H1 (cell line): ENCODE data around the gene PSD. TPM values are rescaled to one million over a fixed set of nuclear protein-coding genes. Genes with fewer than 3 reads are reported as not detected.

ENCODE experiments used
- CTCF ChIA-PET: fragments of 300-600 bp; sonication (Branson Sonifier 250); formaldehyde crosslinking; loops from one replicate; lab custom pipeline; 2021; ENCODE audit not compliant: partially characterized antibody; lab: Charles Lee
- POLR2A ChIA-PET: fragments of 300-600 bp; sonication (Branson Sonifier 250); formaldehyde crosslinking; loops from one replicate; lab custom pipeline; 2021; ENCODE audit warnings: inconsistent platforms; ENCODE audit not compliant: partially characterized antibody; lab: Charles Lee
- DNase-seq, 2 experiments: peaks; one replicate each; pipeline versions ENCODE4 v3.0.0 to v3.0.0-alpha.2; 2010 to 2022; ENCODE audit warnings: low spot score in 2 of 2, low read depth in 1 of 2, mixed read lengths in 1 of 2
- FAIRE-seq: peaks from 2 replicates; lab custom pipeline; 2011; peaks lifted over from hg19 to GRCh38; lab: Jason Lieb, UNC
- H2AFZ ChIP-seq: 2 replicates; pipeline ENCODE4 v1.8.1; 2012; ENCODE audit warnings: low read length, inconsistent platforms
- H2AK5ac ChIP-seq: 2 replicates; pipeline ENCODE4 v1.6.1; 2013; ENCODE audit warnings: low read depth, low read length
- H2BK120ac ChIP-seq: replicated peaks from 2 replicates; pipeline ENCODE3; 2013; ENCODE audit warnings: low read depth, low read length, inconsistent platforms
- H2BK12ac ChIP-seq: 2 replicates; pipeline ENCODE4 v1.6.1; 2013; ENCODE audit warnings: low read depth, low read length
- H2BK15ac ChIP-seq: 2 replicates; pipeline ENCODE4 v1.6.1; 2013; ENCODE audit warnings: low read length
- H2BK20ac ChIP-seq: 2 replicates; pipeline ENCODE4 v1.6.1; 2013; ENCODE audit warnings: low read length
- H2BK5ac ChIP-seq: 2 replicates; pipeline ENCODE4 v1.6.1; 2013; ENCODE audit warnings: low read depth, low read length
- H3K14ac ChIP-seq: 2 replicates; pipeline ENCODE4 v1.6.1; 2013; ENCODE audit warnings: inconsistent platforms; ENCODE audit not compliant: insufficient read length
- H3K18ac ChIP-seq: 2 replicates; pipeline ENCODE4 v1.6.1; 2013; ENCODE audit warnings: low read length; ENCODE audit errors: extremely low read depth
- H3K23ac ChIP-seq: 2 replicates; pipeline ENCODE4 v1.6.1; 2013; ENCODE audit warnings: inconsistent platforms; ENCODE audit not compliant: insufficient read length
- H3K23me2 ChIP-seq: 2 replicates; pipeline ENCODE4 v1.6.1; 2013; ENCODE audit warnings: low read depth, low read length
- H3K27ac ChIP-seq: 2 replicates; pipeline ENCODE4 v1.6.1; 2011; ENCODE audit warnings: low read depth, low read length, inconsistent platforms
- H3K27me3 ChIP-seq, 4 experiments: replicated peaks in 1 of 4; 1 replicate in 1 of 4; 2 replicates in 3 of 4; pipeline versions ENCODE4 v1.6.1 to v1.8.1; 2011 to 2013; ENCODE audit warnings: low read length in 3 of 4, mild to moderate bottlenecking in 3 of 4, inconsistent platforms in 2 of 4, mixed read lengths in 2 of 4, moderate library complexity in 1 of 4; ENCODE audit not compliant: control insufficient read depth in 3 of 4, insufficient read depth in 3 of 4; ENCODE audit errors: extremely low read depth in 1 of 4
- H3K36me3 ChIP-seq, 4 experiments: 2 replicates each; pipeline versions ENCODE4 v1.6.1 to v1.8.1; 2011 to 2013; ENCODE audit warnings: mild to moderate bottlenecking in 4 of 4, low read length in 3 of 4, moderate library complexity in 2 of 4, control low read depth in 1 of 4, inconsistent platforms in 1 of 4; ENCODE audit not compliant: insufficient read depth in 4 of 4, control insufficient read depth in 2 of 4
- H3K4ac ChIP-seq: replicated peaks from 2 replicates; pipeline ENCODE3; 2013; ENCODE audit warnings: low read length, low read depth, mixed read lengths, inconsistent platforms; ENCODE audit not compliant: insufficient read length
- H3K4me1 ChIP-seq, 4 experiments: replicated peaks in 1 of 4; 1 replicate in 1 of 4; 2 replicates in 3 of 4; pipeline versions ENCODE4 v1.6.1 to v1.8.1; 2011 to 2013; ENCODE audit warnings: low read length in 3 of 4, inconsistent platforms in 2 of 4, mixed read lengths in 1 of 4; ENCODE audit not compliant: insufficient read depth in 4 of 4, control insufficient read depth in 3 of 4
- H3K4me2 ChIP-seq, 2 experiments: 2 replicates each; pipeline versions ENCODE4 v1.6.1 to v1.8.1; 2011 to 2013; ENCODE audit warnings: low read depth in 2 of 2, low read length in 2 of 2, control low read depth in 1 of 2, inconsistent platforms in 1 of 2, mild to moderate bottlenecking in 1 of 2; ENCODE audit not compliant: insufficient read depth in 1 of 2
- H3K4me3 ChIP-seq, 4 experiments: fragments of 200-600, 300-600 bp in 1 of 4; sonication (generic), shearing (Covaris generic), sonication (Bioruptor Twin) in 1 of 4; 2 replicates each; pipeline versions ENCODE4 v1.5.1 to v1.8.1; 2011 to 2016; ENCODE audit warnings: low read length in 4 of 4, low read depth in 3 of 4, control low read depth in 2 of 4, inconsistent platforms in 2 of 4, mild to moderate bottlenecking in 2 of 4, mixed read lengths in 1 of 4, moderate library complexity in 1 of 4; ENCODE audit not compliant: insufficient read depth in 2 of 4; ENCODE audit errors: extremely low read depth in 1 of 4
- H3K56ac ChIP-seq: replicated peaks from 2 replicates; pipeline ENCODE3; 2013; ENCODE audit warnings: low read depth, mild to moderate bottlenecking, mixed read lengths, low read length, inconsistent platforms; ENCODE audit not compliant: insufficient read length
- H3K79me1 ChIP-seq: 2 replicates; pipeline ENCODE4 v1.6.1; 2013; ENCODE audit warnings: low read depth, low read length, control low read depth
- H3K79me2 ChIP-seq, 2 experiments: 2 replicates each; pipeline versions ENCODE4 v1.6.1 to v1.8.1; 2012 to 2013; ENCODE audit warnings: low read length in 2 of 2, mild to moderate bottlenecking in 2 of 2, inconsistent platforms in 1 of 2; ENCODE audit not compliant: insufficient read depth in 2 of 2, control insufficient read depth in 1 of 2
- H3K9ac ChIP-seq, 4 experiments: replicated peaks in 1 of 4; 1 replicate in 1 of 4; 2 replicates in 3 of 4; pipeline versions ENCODE4 v1.6.1 to v1.8.1; 2011 to 2013; ENCODE audit warnings: low read depth in 3 of 4, low read length in 3 of 4, control low read depth in 2 of 4, mild to moderate bottlenecking in 2 of 4, moderate library complexity in 2 of 4, inconsistent platforms in 1 of 4; ENCODE audit errors: extremely low read depth in 1 of 4
- H3K9me3 ChIP-seq, 2 experiments: 2 replicates each; pipeline versions ENCODE4 v1.6.1 to v1.8.1; 2012 to 2013; ENCODE audit warnings: mild to moderate bottlenecking in 2 of 2, moderate library complexity in 2 of 2, control low read depth in 1 of 2, inconsistent platforms in 1 of 2, low read depth in 1 of 2, low read length in 1 of 2, mixed read lengths in 1 of 2; ENCODE audit not compliant: insufficient read depth in 2 of 2
- H4K20me1 ChIP-seq, 2 experiments: replicated peaks in 1 of 2; 2 replicates each; pipeline versions ENCODE3 to v1.8.1; 2011 to 2013; ENCODE audit warnings: inconsistent platforms in 2 of 2, low read length in 2 of 2, mild to moderate bottlenecking in 1 of 2; ENCODE audit not compliant: insufficient read depth in 2 of 2, control insufficient read depth in 1 of 2
- H4K5ac ChIP-seq: 2 replicates; pipeline ENCODE4 v1.6.1; 2013; ENCODE audit warnings: low read length, low read depth, mixed read lengths, inconsistent platforms; ENCODE audit not compliant: insufficient read length
- H4K8ac ChIP-seq: 2 replicates; pipeline ENCODE4 v1.8.0; 2013; ENCODE audit warnings: mild to moderate bottlenecking, moderate library complexity, low read length, inconsistent platforms; ENCODE audit not compliant: insufficient read depth; ENCODE audit errors: extremely low read depth
- H4K91ac ChIP-seq: replicated peaks from 2 replicates; pipeline ENCODE3; 2013; ENCODE audit warnings: low read length, mixed read lengths, inconsistent platforms; ENCODE audit not compliant: insufficient read length
- CEBPB ChIP-seq: IDR thresholded peaks from 2 replicates; pipeline ENCODE4 v1.6.1; 2012; ENCODE audit warnings: low read depth, low read length
- CREB1 ChIP-seq: IDR thresholded peaks from 2 replicates; pipeline ENCODE4 v1.6.1; 2012; ENCODE audit warnings: inconsistent platforms
- CTBP2 ChIP-seq: IDR thresholded peaks from 2 replicates; pipeline ENCODE4 v1.7.0; 2011; ENCODE audit warnings: borderline replicate concordance, mild to moderate bottlenecking, moderate library complexity, mixed read lengths, low read length; ENCODE audit not compliant: insufficient read depth, insufficient read length
- NANOG ChIP-seq: IDR thresholded peaks from 2 replicates; pipeline ENCODE4 v1.6.1; 2011; ENCODE audit warnings: low read length, low read depth, mild to moderate bottlenecking, inconsistent platforms; ENCODE audit not compliant: insufficient read depth, poor library complexity, severe bottlenecking
- SIX5 ChIP-seq: IDR thresholded peaks from 2 replicates; pipeline ENCODE4 v1.6.1; 2011; ENCODE audit warnings: mild to moderate bottlenecking, low read depth, low read length
- SP1 ChIP-seq: IDR thresholded peaks from 2 replicates; pipeline ENCODE4 v1.6.1; 2011; ENCODE audit warnings: low read depth, low read length
- SP4 ChIP-seq: IDR thresholded peaks from 2 replicates; pipeline ENCODE4 v1.6.1; 2012; ENCODE audit warnings: low read length, inconsistent platforms
- SRF ChIP-seq: IDR thresholded peaks from 2 replicates; pipeline ENCODE4 v1.6.1; 2011; ENCODE audit warnings: mild to moderate bottlenecking, low read depth, low read length, moderate library complexity
- YY1 ChIP-seq: IDR thresholded peaks from 2 replicates; pipeline ENCODE4 v1.6.1; 2011; ENCODE audit warnings: low read depth, mild to moderate bottlenecking, low read length
- WGBS, 2 experiments: shearing (Covaris generic) in 1 of 2; methylation state at CpG; one replicate each; pipeline versions ENCODE4 v1.1.6 to v1.1.7; 2013 to 2015; ENCODE audit warnings: low lambda C conversion rate in 2 of 2, mixed read lengths in 2 of 2, inconsistent platforms in 1 of 2, low coverage in 1 of 2, missing lambda C conversion rate in 1 of 2; ENCODE audit not compliant: insufficient replicate concordance in 2 of 2, insufficient coverage in 1 of 2, insufficient read length in 1 of 2; ENCODE audit errors: extremely low coverage in 1 of 2, missing lambda C conversion rate in 1 of 2; 5-methylcytosine and 5-hydroxymethylcytosine counted together
- polyA plus RNA-seq, 7 experiments: library from polyadenylated mRNA; depleted of rRNA in 3 of 7; stranded (reverse) in 5 of 7; unstranded in 2 of 7; fragments of >200 nt in 5 of 7; fragments of 200-250 nt in 2 of 7; gene quantifications; 1 replicate in 5 of 7; 2 replicates in 1 of 7; 4 replicates in 1 of 7; pipeline versions ENCODE4 v1.2.1 to v1.2.3, GENCODE V29; 2011 to 2013; ENCODE audit warnings: missing spikeins in 2 of 7, mixed read lengths in 2 of 7
- total RNA-seq: library from RNA; stranded (reverse); fragmentation: NEBNext Ultra II Directional; extraction: Animal tissue kit (Norgen Biotek cat#: 25700); gene quantifications from 2 replicates; pipeline ENCODE4 v1.2.1, GENCODE V29; 2021

PSD gene
- total and polyA plus RNA-seq, 2 of the 8 experiments (the other 6 are each of a cell fraction or from before 2014, with no cell fraction given) = 5.4 to 6.0 TPM

GRCh38 chr10:102402512-102402896 lies 16.1 kb downstream of the PSD start:
- 88% methylated on average over 5 of the region's 5 CpGs; no CpG with 5 or more reads in 1 of the 2 experiments for WGBS, 2 experiments
- Histone ChIP-seq H2BK12ac (no peak overlapping the region), H3K4ac (no peak overlapping the region), H3K36me3 (peaks cover 2 to 13% (median 6%) of the 10 kb centered on the region in 4 experiments; a peak in 6 of 8 replicates), H2BK15ac (no peak overlapping the region), H3K4me2 (no peak overlapping the region), H2AFZ (no peak overlapping the region), H3K79me2 (no peaks in the 10 kb centered on the region), H2BK120ac (no peak overlapping the region), H3K56ac (no peak overlapping the region), H3K23ac (no peak overlapping the region), H4K91ac (no peak overlapping the region), H2BK5ac (no peak overlapping the region), H3K4me3 (no peak overlapping the region), H3K4me1 (peaks cover 0 to 9% (median 4%) of the 10 kb centered on the region in 4 experiments; a peak in 4 of 7 replicates), H3K14ac (no peak overlapping the region), H2BK20ac (no peak overlapping the region), H3K23me2 (no peaks in the 10 kb centered on the region), H3K27ac (no peak overlapping the region), H3K9ac (no peak overlapping the region), H4K8ac (no peak overlapping the region), H4K20me1 (peaks cover 3 to 7% of the 10 kb centered on the region in 2 experiments), H2AK5ac (no peak overlapping the region), H3K27me3 (peaks cover 0 to 8% (median 4%) of the 10 kb centered on the region in 4 experiments; a peak in 6 of 7 replicates), H3K79me1 (no peaks in the 10 kb centered on the region), H3K18ac (no peak overlapping the region), H4K5ac (no peak overlapping the region), H3K9me3 (no peaks in the 10 kb centered on the region)
- POLR2A ChIA-PET = interaction anchor here (0.8 to 6.1 kb wide), 5 partner anchors 8 to 281 kb away, joined by 3 to 38 read pairs (median 5); partner anchors contain the start of genes C10orf95, FBXL15 and NFKB2
- CTCF ChIA-PET = interaction anchor here (0.6 to 16.4 kb wide), 15 partner anchors 7 to 237 kb away, joined by 3 to 357 read pairs (median 14); partner anchors contain the start of genes C10orf95, CUEDC2, ELOVL3 and FBXL15
- TF ChIP-seq CREB1 (no peak), NANOG (no peak), CEBPB (no peak), SP4 (no peak), SP1 (no peak), CTBP2 (no peak), SRF (no peak), YY1 (no peak), SIX5 (no peak)
- DNase-seq (no peak), FAIRE-seq (no peak)
